SU-DHL-6 (cell line): ENCODE measurements around the gene STRBP.

Source experiments
- CTCF ChIP-seq: fragments of 200-600 bp; sonication (generic); IDR thresholded peaks from one replicate; pipeline ENCODE4 v1.5.1; 2017; ENCODE audit warnings: antibody characterized with exemption, mild to moderate bottlenecking, low read length, moderate library complexity; ENCODE audit not compliant: insufficient read depth, poor library complexity, severe bottlenecking
- EZH2phosphoT487 ChIP-seq: fragments of 200-600 bp; sonication (generic), shearing (Covaris generic); conservative IDR thresholded peaks from 2 replicates; pipeline ENCODE4 v1.6.1; 2018; ENCODE audit warnings: mild to moderate bottlenecking, antibody characterized with exemption, low read length, moderate library complexity, mixed read lengths

- TF ChIP-seq CTCF (no peak), EZH2phosphoT487 (no peak)
Observed at GRCh38 chr9:123250504-123250903, 17.9 kb downstream of the STRBP start.
